Neutrophil (primary cell): ENCODE data around the gene EIF5.

Experiments used
- H3K27ac ChIP-seq: fragments of 200-600 bp; sonication (generic); 2 replicates; pipeline ENCODE4 v1.5.1; 2016; ENCODE audit warnings: mild to moderate bottlenecking, moderate library complexity
- H3K27me3 ChIP-seq: fragments of 200-600 bp; sonication (generic); 2 replicates; pipeline ENCODE4 v1.6.0; 2016; ENCODE audit warnings: mild to moderate bottlenecking
- H3K36me3 ChIP-seq: fragments of 200-600 bp; sonication (generic); 2 replicates; pipeline ENCODE4 v1.5.1; 2017
- H3K4me1 ChIP-seq, 2 experiments: fragments of 200-600 bp in 1 of 2; sonication (generic) in 1 of 2; 1 replicate in 1 of 2; 2 replicates in 1 of 2; pipeline versions ENCODE4 v1.5.1 to v1.6.1; 2013 to 2016; ENCODE audit warnings: low read depth in 1 of 2, low read length in 1 of 2, mild to moderate bottlenecking in 1 of 2, moderate library complexity in 1 of 2; ENCODE audit not compliant: control insufficient read depth in 1 of 2, insufficient read depth in 1 of 2
- H3K4me3 ChIP-seq, 2 experiments: fragments of 200-600 bp in 1 of 2; sonication (generic) in 1 of 2; 1 replicate in 1 of 2; 2 replicates in 1 of 2; pipeline ENCODE4 v1.5.1; 2013 to 2016; ENCODE audit warnings: low read depth in 1 of 2, low read length in 1 of 2, mild to moderate bottlenecking in 1 of 2, moderate library complexity in 1 of 2
- H3K9me3 ChIP-seq: fragments of 200-600 bp; sonication (generic); 2 replicates; pipeline ENCODE4 v1.5.1; 2016
- TF ChIP-seq, protein P1 (sequence below): fragments of 200-600 bp; sonication (generic); IDR thresholded peaks from 2 replicates; pipeline ENCODE4 v1.5.1; 2016; ENCODE audit warnings: antibody characterized with exemption

The EIF5 gene

GRCh38 chr14:103319422-103319821 is 14.6 kb upstream of the EIF5 start:
- H3K4me3 ChIP-seq = no peak overlapping the region
- no peak overlapping the region for H3K27ac ChIP-seq
- TF ChIP-seq, protein P1, sequence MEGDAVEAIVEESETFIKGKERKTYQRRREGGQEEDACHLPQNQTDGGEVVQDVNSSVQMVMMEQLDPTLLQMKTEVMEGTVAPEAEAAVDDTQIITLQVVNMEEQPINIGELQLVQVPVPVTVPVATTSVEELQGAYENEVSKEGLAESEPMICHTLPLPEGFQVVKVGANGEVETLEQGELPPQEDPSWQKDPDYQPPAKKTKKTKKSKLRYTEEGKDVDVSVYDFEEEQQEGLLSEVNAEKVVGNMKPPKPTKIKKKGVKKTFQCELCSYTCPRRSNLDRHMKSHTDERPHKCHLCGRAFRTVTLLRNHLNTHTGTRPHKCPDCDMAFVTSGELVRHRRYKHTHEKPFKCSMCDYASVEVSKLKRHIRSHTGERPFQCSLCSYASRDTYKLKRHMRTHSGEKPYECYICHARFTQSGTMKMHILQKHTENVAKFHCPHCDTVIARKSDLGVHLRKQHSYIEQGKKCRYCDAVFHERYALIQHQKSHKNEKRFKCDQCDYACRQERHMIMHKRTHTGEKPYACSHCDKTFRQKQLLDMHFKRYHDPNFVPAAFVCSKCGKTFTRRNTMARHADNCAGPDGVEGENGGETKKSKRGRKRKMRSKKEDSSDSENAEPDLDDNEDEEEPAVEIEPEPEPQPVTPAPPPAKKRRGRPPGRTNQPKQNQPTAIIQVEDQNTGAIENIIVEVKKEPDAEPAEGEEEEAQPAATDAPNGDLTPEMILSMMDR = no peak
- H3K4me1 ChIP-seq = peaks cover 30 to 33% of the 10 kb centered on the region in 2 experiments
- H3K36me3 ChIP-seq = no peaks in the 10 kb centered on the region
- no peaks in the 10 kb centered on the region for H3K27me3 ChIP-seq
- no peaks in the 10 kb centered on the region for H3K9me3 ChIP-seq

DNA sequence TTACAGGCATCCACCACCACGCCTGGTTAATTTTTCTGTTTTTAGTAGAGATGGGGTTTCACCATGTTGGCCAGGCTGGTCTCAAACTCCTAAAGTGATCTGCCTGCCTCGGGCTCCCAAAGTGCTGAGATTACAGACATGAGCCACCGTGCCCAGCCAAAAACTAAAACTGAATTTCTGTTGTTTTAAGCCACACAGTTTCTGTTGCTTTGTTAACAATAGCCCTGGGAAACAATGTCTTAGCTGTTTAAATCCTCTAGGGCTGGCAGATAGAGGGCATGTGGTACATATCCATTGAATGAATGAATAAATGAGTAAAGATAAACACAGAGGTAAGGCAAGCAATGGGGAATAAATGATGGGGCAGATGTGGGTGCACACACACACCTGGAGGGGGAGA is 8.0 kb upstream of the EIF5 start:
- Histone ChIP-seq H3K36me3 (no peaks in the 10 kb centered on the region), H3K9me3 (no peaks in the 10 kb centered on the region), H3K27ac (no peak overlapping the region), H3K4me3 (no peak overlapping the region), H3K4me1 (peaks cover 6 to 10% of the 10 kb centered on the region in 2 experiments), H3K27me3 (no peaks in the 10 kb centered on the region)
- TF ChIP-seq, protein P1 = no peak

DNA sequence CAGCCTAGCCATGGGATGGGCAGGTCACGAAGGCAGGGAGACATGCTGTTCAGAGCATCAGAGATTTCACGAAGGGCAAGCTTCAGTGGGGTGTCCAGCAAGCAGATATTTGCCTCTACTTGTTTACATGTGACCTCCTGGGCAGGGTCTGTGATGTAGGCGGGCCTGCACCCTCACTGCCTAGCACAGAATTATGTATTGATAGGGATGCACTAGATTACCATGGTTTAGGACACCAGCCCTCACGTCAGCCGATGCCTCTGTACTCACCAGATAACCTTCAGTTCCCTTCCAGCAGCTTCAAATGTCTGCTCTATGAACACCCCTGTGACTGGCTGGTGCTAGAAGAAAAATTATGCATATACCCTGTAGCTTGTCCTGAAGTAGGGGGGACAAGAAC is 5.1 kb upstream of the EIF5 start:
- peaks cover 21 to 22% of the 10 kb centered on the region in 2 experiments for H3K4me1 ChIP-seq
- H3K27me3 ChIP-seq = peaks cover 2% of the 10 kb centered on the region
- no peak overlapping the region for H3K27ac ChIP-seq
- TF ChIP-seq, protein P1 = no peak
- H3K36me3 ChIP-seq = peaks cover 4% of the 10 kb centered on the region
- H3K4me3 ChIP-seq = no peak overlapping the region
- no peaks in the 10 kb centered on the region for H3K9me3 ChIP-seq

DNA sequence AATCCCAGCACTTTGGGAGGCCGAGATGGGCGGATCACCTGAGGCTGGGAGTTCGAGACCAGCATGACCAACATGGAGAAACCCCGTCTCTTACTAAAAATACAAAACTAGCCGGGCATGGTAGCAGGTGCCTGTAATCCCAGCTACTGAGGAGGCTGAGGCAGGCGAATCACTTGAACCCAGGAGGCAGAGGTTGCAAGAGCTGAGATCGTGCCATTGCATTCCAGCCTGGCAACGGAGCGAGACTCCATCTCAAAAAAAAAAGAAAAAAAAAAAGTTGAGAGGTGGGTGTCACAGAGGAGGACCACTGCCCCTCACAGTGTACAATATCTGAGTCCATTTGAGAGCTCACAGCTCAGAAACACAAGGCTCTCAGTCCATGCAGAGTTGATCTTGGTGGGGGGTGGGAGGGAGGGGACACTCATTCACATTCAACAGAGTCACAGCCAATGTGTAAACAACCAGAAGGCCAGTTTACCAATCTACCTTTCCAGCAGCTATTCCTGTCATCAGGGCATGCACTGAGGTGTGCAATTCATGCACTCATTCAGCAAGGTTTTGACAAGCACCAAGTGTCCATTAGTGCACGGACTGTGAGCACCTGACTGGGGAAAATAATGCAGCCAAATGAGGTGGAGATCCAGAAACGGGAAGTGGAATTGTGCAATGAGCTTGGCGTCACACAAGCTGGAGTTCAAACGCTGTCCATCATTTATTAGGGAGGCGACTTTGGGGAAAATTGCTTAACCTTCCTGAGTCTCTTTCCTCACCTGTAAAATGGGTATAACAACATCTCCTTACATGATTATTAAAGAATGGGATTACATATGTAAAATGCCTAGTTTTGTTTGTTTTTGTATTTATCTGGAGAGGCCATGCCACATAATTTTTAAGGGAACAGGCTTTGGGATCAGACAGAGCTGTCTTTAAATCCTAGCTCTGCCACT is 4.4 kb upstream of the EIF5 start:
- Histone ChIP-seq H3K4me1 (peaks cover 21 to 22% of the 10 kb centered on the region in 2 experiments), H3K9me3 (no peaks in the 10 kb centered on the region), H3K27me3 (peaks cover 3% of the 10 kb centered on the region), H3K36me3 (peaks cover 5% of the 10 kb centered on the region), H3K27ac (peak overlapping the region; percentile 58), H3K4me3 (no peak overlapping the region)
- TF ChIP-seq, protein P1 = no peak

DNA sequence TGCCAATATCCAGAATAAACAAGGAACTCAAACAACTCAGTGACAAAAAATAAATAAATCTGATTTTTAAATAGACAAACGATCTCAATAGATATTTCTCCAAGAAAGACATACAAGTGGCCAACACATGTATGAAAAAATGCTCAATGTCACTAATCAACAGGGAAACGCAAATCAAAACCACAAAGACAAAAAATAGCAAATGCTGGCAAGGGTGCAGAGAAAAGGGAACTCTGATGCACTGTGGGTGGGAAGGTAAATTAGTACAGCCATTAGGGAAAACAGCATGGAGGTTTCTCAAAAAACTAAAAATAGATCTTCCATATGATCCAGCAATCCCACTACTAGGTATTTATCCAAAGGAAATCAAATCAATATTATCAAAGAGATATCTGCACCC is 3.5 kb upstream of the EIF5 start:
- H3K4me3 ChIP-seq = no peak overlapping the region

More for the DNA sequence above, 3.5 kb upstream of the EIF5 start:
- Histone ChIP-seq H3K27me3 (peaks cover 3% of the 10 kb centered on the region), H3K4me1 (peaks cover 29% of the 10 kb centered on the region in 2 experiments), H3K9me3 (no peaks in the 10 kb centered on the region), H3K36me3 (peaks cover 6% of the 10 kb centered on the region), H3K27ac (no peak overlapping the region)
- TF ChIP-seq, protein P1 = no peak
